SK-MEL-5 (cell line): ENCODE data around the gene STX2. TPM values are rescaled to one million over a fixed set of nuclear protein-coding genes. Genes with fewer than 3 reads are reported as not detected.
"Not testable (repeated sequence)": the region's sequence is repeated elsewhere in the genome, so short reads cannot be mapped to it uniquely, and the experiment has no call there.

Source experiments
- DNase-seq: peaks from one replicate; pipeline ENCODE4 v3.0.0-alpha.2; 2016; ENCODE audit warnings: low read depth, low spot score
- in situ Hi-C: cut with HindIII; loops from 2 replicates; pipeline ENCODE4 v1.10.0; 2016; ENCODE audit warnings: low sequenced_read_pairs, high pct_unique_total_duplicates, low pct_unique_long_range_greater_than_20kb
- small RNA-seq, 2 experiments: library from RNA; depleted of rRNA; stranded (forward); fragments of <200 nt; gene quantifications; one replicate each; pipeline ENCODE3, GENCODE V24; 2014
- total RNA-seq: library from RNA; depleted of rRNA; stranded (reverse); fragments of >200 nt; shearing (Covaris generic); gene quantifications from 2 replicates; pipeline ENCODE4 v1.2.3, GENCODE V29; 2014; rRNA removed

STX2 gene
- total RNA-seq, 1 experiment from 2014 or later = 23.7 TPM

GRCh38 chr12:130761537-130762318 lies 77.3 kb downstream of the STX2 start:
- in situ Hi-C loops = no loop called here
- peak; percentile 77 for DNase-seq

GRCh38 chr12:130754234-130754901 lies 84.7 kb downstream of the STX2 start:
- DNase-seq = no peak
- in situ Hi-C loops = no loop called here

- in situ Hi-C loops = no loop called here
Observed at GRCh38 chr12:130752692-130753230, 86.3 kb downstream of the STX2 start.

DNA sequence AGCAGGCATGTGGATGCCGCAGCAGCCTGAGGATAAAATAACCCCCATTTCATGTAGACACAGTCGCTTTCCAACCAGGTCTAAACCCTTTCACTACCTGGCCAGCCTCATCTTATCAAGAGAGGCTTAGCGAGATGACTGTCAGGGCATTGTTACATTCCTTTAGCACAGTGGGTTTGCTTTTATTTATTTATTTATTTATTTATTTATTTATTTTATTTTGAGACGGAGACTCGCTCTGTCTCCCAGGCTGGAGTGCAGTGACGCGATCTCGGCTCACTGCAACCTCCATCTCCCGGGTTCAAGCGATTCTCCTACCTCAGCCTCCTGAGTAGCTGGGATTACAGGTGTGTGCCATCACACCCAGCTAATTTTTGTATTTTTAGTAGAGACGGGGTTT lies 87.0 kb downstream of the STX2 start:
- DNase-seq, in situ Hi-C loops: not testable (repeated sequence)

More at GRCh38 chr12:130752692-130753230, 86.3 kb downstream of the STX2 start:
- DNase-seq = peak; percentile 20

DNA sequence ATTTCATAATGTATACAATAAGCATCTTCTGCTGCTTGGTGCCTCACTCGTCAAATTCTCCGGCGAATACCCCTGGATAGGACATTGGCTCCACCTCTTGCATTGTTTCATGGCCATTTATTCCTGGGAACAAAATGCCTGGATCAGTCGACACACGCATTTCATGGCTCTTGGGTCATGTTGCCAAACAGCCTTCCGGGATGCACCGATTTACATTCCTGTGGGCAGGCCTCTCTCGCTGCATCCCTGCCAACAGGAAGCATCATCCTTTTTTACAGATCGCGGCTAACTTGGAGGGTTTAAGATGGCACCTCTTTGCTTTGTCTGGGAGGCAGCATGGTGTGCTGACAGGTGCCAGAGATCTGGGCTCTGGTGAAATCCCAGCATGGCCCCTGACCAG lies 90.3 kb downstream of the STX2 start:
- DNase-seq = no peak
- in situ Hi-C loops = no loop called here

GRCh38 chr12:130747867-130748740 lies 90.9 kb downstream of the STX2 start:
- DNase-seq = peak; percentile 81
- in situ Hi-C loops = no loop called here

GRCh38 chr12:130746546-130746945 lies 92.5 kb downstream of the STX2 start:
- in situ Hi-C loops = no loop called here
- no peak for DNase-seq

GRCh38 chr12:130745921-130746320 lies 93.1 kb downstream of the STX2 start:
- no peak for DNase-seq
- in situ Hi-C loops = no loop called here

DNA sequence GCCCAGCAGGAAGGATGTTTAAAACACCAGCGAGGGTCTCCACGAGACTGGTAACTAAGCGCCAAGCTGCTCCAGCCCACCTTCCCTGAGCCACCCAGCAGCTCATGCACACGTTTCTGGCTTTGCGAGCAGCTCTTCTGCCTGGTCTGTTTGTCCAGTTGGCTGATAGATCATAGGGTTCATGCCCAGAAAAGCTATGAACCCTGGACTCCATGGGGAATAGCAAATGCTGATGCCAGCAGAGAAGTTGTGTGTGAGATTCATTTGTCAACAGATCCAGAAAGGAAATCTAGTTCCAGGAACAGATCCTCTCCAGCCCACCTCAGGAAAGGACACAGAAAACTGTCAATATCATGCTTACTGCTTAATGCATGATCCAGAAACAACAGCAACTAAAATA lies 94.8 kb downstream of the STX2 start:
- in situ Hi-C loops = no loop called here
- no peak for DNase-seq

- in situ Hi-C loops = no loop called here
- DNase-seq = no peak
Observed at GRCh38 chr12:130743606-130744005, 95.4 kb downstream of the STX2 start.

- no peak for DNase-seq
- in situ Hi-C loops = no loop called here
Observed at GRCh38 chr12:130743176-130743575, 95.9 kb downstream of the STX2 start.

- in situ Hi-C loops = no loop called here
- no peak for DNase-seq
Observed at GRCh38 chr12:130742716-130743115, 96.3 kb downstream of the STX2 start.

GRCh38 chr12:130742112-130742511 lies 96.9 kb downstream of the STX2 start:
- in situ Hi-C loops = no loop called here
- DNase-seq = no peak

Small RNAs within 50 kb of the gene (small RNA-seq; reads per million reads assigned to genes)
- 0 reads per million in 2 experiments for gene RNU6-1077P

Other genes with a start within 250 kb of the STX2 start
- not detected in 2 replicates for gene RIMBP2, start 123.0 kb downstream of the STX2 start, total RNA-seq
- gene RAN, start 32.8 kb upstream of the STX2 start, total RNA-seq = 1,589 and 1,696 TPM in 2 replicates
- gene ADGRD1, start 114.7 kb upstream of the STX2 start, total RNA-seq = 0.05 TPM in 1 of 2 replicates, not detected in the other